ENCODE results near the gene ANP32A.

Gene ANP32A

GRCh38 chr15:68790910-68791309 lies 29.8 kb downstream of the ANP32A start:
- TF ChIP-seq CTCF (conservative IDR thresholded peaks at IDR 0.05; ENCODE audit: control insufficient read depth, insufficient read depth, low read depth, low read length): no peak
- no peak for DNase-seq (ENCODE audit: low read depth)
- no peak overlapping the region for H3K4me3 ChIP-seq (ENCODE audit: control insufficient read depth, low read depth, low read length)

DNA sequence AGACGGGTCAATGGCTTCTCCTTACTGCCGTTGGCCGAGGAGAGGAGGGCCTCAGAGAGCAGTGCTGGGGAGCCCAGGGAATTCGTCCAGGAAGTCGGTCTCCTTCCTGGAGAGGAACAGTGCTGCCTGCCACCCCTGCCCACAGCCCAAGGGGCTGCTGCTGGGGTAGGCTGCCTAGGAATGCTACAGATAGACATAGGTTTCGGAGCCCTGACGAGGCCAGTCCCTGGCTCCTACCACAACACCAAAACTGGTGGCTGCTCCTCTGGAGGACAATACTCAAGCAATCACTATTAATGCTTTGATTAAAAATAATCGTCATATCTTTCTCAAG lies 30.5 kb downstream of the ANP32A start:
- no peak overlapping the region for H3K4me3 ChIP-seq (ENCODE audit: control insufficient read depth, low read depth, low read length)
- DNase-seq (ENCODE audit: low read depth): no peak

GRCh38 chr15:68789534-68790241 lies 31.0 kb downstream of the ANP32A start:
- no peak for DNase-seq (ENCODE audit: low read depth)
- no peak for TF ChIP-seq CTCF (conservative IDR thresholded peaks at IDR 0.05; ENCODE audit: control insufficient read depth, insufficient read depth, low read depth, low read length)
- H3K4me3 ChIP-seq (ENCODE audit: control insufficient read depth, low read depth, low read length): no peak overlapping the region

More for the DNA sequence above, 30.5 kb downstream of the ANP32A start:
- no peak for TF ChIP-seq CTCF (conservative IDR thresholded peaks at IDR 0.05; ENCODE audit: control insufficient read depth, insufficient read depth, low read depth, low read length)

DNA sequence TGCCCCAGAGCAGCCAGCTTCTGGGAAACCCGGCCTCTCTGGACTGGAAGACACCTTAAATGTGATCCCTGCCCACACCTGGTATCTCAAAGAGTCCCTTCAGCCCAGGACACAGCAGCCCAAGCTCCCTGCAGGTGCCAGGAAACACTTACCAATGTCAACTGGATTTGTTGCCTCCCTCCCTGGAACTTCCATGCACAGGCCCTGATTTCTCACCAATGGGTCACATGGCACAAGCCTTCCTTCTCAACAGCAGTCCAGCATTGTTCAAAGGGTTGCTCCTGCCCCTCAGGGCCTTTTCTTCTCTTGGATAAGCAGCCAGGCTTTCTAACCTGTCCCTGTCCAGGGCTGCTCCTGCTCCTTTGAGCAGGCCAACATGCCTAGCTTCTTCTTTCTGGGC lies 31.6 kb downstream of the ANP32A start:
- TF ChIP-seq CTCF (conservative IDR thresholded peaks at IDR 0.05; ENCODE audit: control insufficient read depth, insufficient read depth, low read depth, low read length): no peak
- DNase-seq (ENCODE audit: low read depth): no peak
- H3K4me3 ChIP-seq (ENCODE audit: control insufficient read depth, low read depth, low read length): no peak overlapping the region

DNA sequence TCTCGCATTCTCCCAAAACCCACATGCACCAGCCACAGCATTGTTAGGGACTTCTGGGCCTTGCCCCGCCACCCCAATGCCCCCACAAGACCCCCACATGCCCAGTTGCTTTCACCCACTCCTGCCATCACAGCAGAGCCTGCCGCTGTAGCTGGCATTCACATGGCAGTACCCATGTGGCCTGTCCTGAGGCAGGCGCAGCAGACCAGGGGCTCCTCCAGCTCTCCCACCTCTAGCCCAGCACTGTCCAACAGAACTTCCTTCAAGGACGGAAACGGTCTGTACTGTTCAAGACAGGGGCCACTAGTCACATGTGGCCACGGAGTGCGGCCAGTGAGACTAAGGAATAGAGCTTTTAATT lies 32.5 kb downstream of the ANP32A start:
- no peak overlapping the region for H3K4me3 ChIP-seq (ENCODE audit: control insufficient read depth, low read depth, low read length)
- no peak for TF ChIP-seq CTCF (conservative IDR thresholded peaks at IDR 0.05; ENCODE audit: control insufficient read depth, insufficient read depth, low read depth, low read length)

DNA sequence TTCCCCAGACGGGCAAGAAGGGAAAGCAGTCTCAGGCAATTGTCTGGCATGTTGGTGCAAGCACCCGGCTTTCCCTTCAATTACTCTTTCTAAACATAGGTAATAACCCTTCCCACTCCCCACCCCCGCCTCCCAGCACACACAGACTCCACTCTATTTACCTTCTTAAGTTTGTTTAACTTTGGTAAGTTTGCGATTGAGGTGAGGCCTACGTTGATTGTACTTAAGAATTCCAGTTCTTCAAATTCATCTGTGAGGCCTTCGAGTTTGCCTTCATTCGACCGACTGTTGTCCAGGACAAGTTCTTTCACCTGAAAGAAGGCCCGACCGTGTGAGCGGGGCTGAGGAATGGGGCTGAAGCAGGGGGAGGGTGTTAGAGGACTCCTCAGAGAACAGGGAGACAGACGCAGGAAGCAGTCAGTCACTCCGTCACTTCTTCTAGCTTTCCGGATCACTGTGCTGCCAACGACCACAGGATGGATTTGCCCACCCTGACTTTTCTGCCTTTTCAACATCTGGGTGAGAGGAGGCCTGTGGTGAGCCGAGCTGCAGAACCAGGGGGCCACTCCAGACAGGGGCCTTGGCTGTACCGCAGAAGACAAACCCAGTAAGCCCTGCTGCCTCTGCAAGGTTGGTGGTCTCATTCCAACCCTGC lies 33.0 kb downstream of the ANP32A start:
- no peak for DNase-seq (ENCODE audit: low read depth)
- H3K4me3 ChIP-seq (ENCODE audit: control insufficient read depth, low read depth, low read length): no peak overlapping the region
- TF ChIP-seq CTCF (conservative IDR thresholded peaks at IDR 0.05; ENCODE audit: control insufficient read depth, insufficient read depth, low read depth, low read length): no peak

More for the DNA sequence above, 32.5 kb downstream of the ANP32A start:
- no peak for DNase-seq (ENCODE audit: low read depth)

Measured in fibroblast of mammary gland (primary cell).